Erythroblast (primary cell): ENCODE measurements around the gene CCNY.
"Not testable (repeated sequence)": the region's sequence is repeated elsewhere in the genome, so short reads cannot be mapped to it uniquely, and the experiment has no call there.

Experiments used
- GATA1 ChIP-seq: IDR thresholded peaks from 2 replicates; pipeline ENCODE4 v1.6.1; 2011; ENCODE audit warnings: low read depth, mild to moderate bottlenecking, control low read depth, low read length, moderate library complexity
- POLR2A ChIP-seq: IDR thresholded peaks from 2 replicates; pipeline ENCODE4 v1.6.1; 2011; ENCODE audit warnings: mild to moderate bottlenecking, low read length

GRCh38 chr10:35315235-35315634, 21.1 kb upstream of the CCNY start:
- not testable (repeated sequence) for TF ChIP-seq POLR2A, GATA1
